Loucy (cell line): ENCODE results near the gene FAM89B.

Experiments
- EZH2phosphoT487 ChIP-seq: fragments of 200-600 bp; IDR thresholded peaks from 2 replicates; pipeline ENCODE4 v1.6.1; 2018; ENCODE audit warnings: antibody characterized with exemption, mild to moderate bottlenecking, moderate library complexity, borderline replicate concordance
- TF ChIP-seq, protein P1 (sequence below): fragments of 200-600 bp; sonication (generic); conservative IDR thresholded peaks from 2 replicates; pipeline ENCODE4 v1.5.1; 2014; ENCODE audit warnings: mild to moderate bottlenecking, antibody characterized with exemption, low read length

DNA sequence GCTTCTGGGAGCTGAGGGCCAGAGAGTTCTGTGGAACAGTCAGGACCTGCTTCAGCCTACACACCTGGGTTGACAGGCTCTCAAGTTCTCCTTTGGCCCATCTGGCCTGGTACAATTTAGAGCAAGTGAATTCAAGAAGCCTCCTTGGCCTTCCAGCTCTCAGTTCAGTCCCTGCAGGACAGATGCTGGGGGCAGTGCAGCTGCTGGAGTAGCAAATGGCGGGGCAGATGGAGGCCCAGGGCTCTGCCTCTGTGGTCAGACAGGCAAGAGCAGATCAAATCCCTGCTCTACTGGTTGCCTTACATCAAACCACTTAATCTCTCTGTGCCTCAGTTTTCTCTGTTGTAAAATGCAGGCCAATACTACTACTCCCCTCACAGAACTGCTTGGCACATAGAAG, 31.9 kb downstream of the FAM89B start:
- TF ChIP-seq, protein P1, sequence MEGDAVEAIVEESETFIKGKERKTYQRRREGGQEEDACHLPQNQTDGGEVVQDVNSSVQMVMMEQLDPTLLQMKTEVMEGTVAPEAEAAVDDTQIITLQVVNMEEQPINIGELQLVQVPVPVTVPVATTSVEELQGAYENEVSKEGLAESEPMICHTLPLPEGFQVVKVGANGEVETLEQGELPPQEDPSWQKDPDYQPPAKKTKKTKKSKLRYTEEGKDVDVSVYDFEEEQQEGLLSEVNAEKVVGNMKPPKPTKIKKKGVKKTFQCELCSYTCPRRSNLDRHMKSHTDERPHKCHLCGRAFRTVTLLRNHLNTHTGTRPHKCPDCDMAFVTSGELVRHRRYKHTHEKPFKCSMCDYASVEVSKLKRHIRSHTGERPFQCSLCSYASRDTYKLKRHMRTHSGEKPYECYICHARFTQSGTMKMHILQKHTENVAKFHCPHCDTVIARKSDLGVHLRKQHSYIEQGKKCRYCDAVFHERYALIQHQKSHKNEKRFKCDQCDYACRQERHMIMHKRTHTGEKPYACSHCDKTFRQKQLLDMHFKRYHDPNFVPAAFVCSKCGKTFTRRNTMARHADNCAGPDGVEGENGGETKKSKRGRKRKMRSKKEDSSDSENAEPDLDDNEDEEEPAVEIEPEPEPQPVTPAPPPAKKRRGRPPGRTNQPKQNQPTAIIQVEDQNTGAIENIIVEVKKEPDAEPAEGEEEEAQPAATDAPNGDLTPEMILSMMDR = no peak
- no peak for TF ChIP-seq EZH2phosphoT487
